COLO668 (cell line): Measurements from ENCODE around the gene KCTD16.

Experiments used
- DNase-seq: peaks from one replicate; lab custom pipeline; 2025; ENCODE audit not compliant: unreplicated experiment; lab: John Stamatoyannopoulos, UW

KCTD16 gene

GRCh38 chr5:144393641-144394435, 223.2 kb downstream of the KCTD16 start:
- DNase-seq, result no peak

- no peak for DNase-seq
Measured at GRCh38 chr5:144395704-144396103, 225.0 kb downstream of the KCTD16 start.

- DNase-seq, result no peak
Measured at GRCh38 chr5:144403058-144403457, 232.4 kb downstream of the KCTD16 start.

GRCh38 chr5:144403817-144404420, 233.2 kb downstream of the KCTD16 start:
- DNase-seq, result no peak

- no peak for DNase-seq
Measured at GRCh38 chr5:144404672-144405071, 234.0 kb downstream of the KCTD16 start.

GRCh38 chr5:144405991-144406390, 235.3 kb downstream of the KCTD16 start:
- no peak for DNase-seq

GRCh38 chr5:144406442-144406841, 235.8 kb downstream of the KCTD16 start:
- no peak for DNase-seq

GRCh38 chr5:144414202-144415029, 243.7 kb downstream of the KCTD16 start:
- no peak for DNase-seq

GRCh38 chr5:144416196-144416595, 245.5 kb downstream of the KCTD16 start:
- DNase-seq, result no peak

GRCh38 chr5:144418719-144419118, 248.0 kb downstream of the KCTD16 start:
- no peak for DNase-seq

GRCh38 chr5:144421411-144421810, 250.7 kb downstream of the KCTD16 start:
- no peak for DNase-seq

- DNase-seq, result no peak
Measured at GRCh38 chr5:144422018-144422727, 251.5 kb downstream of the KCTD16 start.

- DNase-seq, result no peak
Measured at GRCh38 chr5:144427866-144428265, 257.2 kb downstream of the KCTD16 start.

GRCh38 chr5:144428326-144428725, 257.7 kb downstream of the KCTD16 start:
- DNase-seq, result no peak

GRCh38 chr5:144429405-144429804, 258.7 kb downstream of the KCTD16 start:
- no peak for DNase-seq

- no peak for DNase-seq
Measured at GRCh38 chr5:144429905-144430304, 259.2 kb downstream of the KCTD16 start.

GRCh38 chr5:144433140-144433822, 262.6 kb downstream of the KCTD16 start:
- no peak for DNase-seq

GRCh38 chr5:144433893-144434292, 263.2 kb downstream of the KCTD16 start:
- no peak for DNase-seq

- no peak for DNase-seq
Measured at GRCh38 chr5:144436007-144436406, 265.3 kb downstream of the KCTD16 start.

GRCh38 chr5:144438237-144438636, 267.6 kb downstream of the KCTD16 start:
- DNase-seq, result peak; percentile 7

- DNase-seq, result no peak
Measured at GRCh38 chr5:144448457-144448856, 277.8 kb downstream of the KCTD16 start.
